K562 (cell line): ENCODE data around the gene PPL. TPM values are rescaled to one million over a fixed set of nuclear protein-coding genes. Genes with fewer than 3 reads are reported as not detected.

Experiments
- ATAC-seq: fragments of 200-7000 bp; cut with Tn5 transposase; 3 replicates; pipeline ENCODE4 v1.9.1; 2020; ENCODE audit warnings: moderate library complexity
- BruUV-seq: library from RNA; stranded (reverse); fragments of 400-500 nt; replicated peaks from 2 replicates; lab custom pipeline; 2021; lab: Mats Ljungman, UMichigan
- CTCF ChIA-PET: fragments of 300-600 bp; formaldehyde crosslinking; extraction: SDS; loops from one replicate; lab custom pipeline; 2021; ENCODE audit warnings: low intra/inter-chr PET ratio; lab: Yijun Ruan, JAX
- POLR2A ChIA-PET: fragments of 300-600, 350-650 bp; sonication (Branson Sonifier 250); formaldehyde crosslinking; extraction: SDS; loops from one replicate; lab custom pipeline; 2021; ENCODE audit warnings: antibody characterized with exemption, inconsistent platforms; lab: Yijun Ruan, JAX
- DNase-seq, 4 experiments: peaks; one replicate each; pipeline versions ENCODE4 v3.0.0 to v3.0.0-alpha.2; 2011 to 2018; ENCODE audit warnings: low spot score in 3 of 4, mixed read lengths in 3 of 4; ENCODE audit errors: extremely low read depth in 1 of 4
- FAIRE-seq: peaks from 2 replicates; lab custom pipeline; 2011; peaks lifted over from hg19 to GRCh38; lab: Jason Lieb, UNC
- H2AFZ ChIP-seq: 2 replicates; pipeline ENCODE4 v1.6.0; 2011; ENCODE audit warnings: low read depth, low read length, control low read depth, inconsistent platforms
- H3K27ac ChIP-seq: fragments of 200-600 bp; 3 replicates; pipeline ENCODE4 v1.8.0; 2011; ENCODE audit warnings: low read depth, mild to moderate bottlenecking, control low read depth, inconsistent platforms, low read length, moderate library complexity, mixed read lengths; ENCODE audit errors: extremely low read depth
- H3K27me3 ChIP-seq, 2 experiments: fragments of 300-600 bp in 1 of 2; 2 replicates in 1 of 2; 3 replicates in 1 of 2; pipeline versions ENCODE4 v1.6.0 to v1.8.0; 2011; ENCODE audit warnings: inconsistent platforms in 2 of 2, low read length in 2 of 2, mild to moderate bottlenecking in 1 of 2, mixed read lengths in 1 of 2, moderate library complexity in 1 of 2; ENCODE audit not compliant: control insufficient read depth in 2 of 2, insufficient read depth in 2 of 2
- H3K36me3 ChIP-seq: fragments of 300-600 bp; 3 replicates; pipeline ENCODE4 v1.8.0; 2011; ENCODE audit warnings: mild to moderate bottlenecking, low read length, inconsistent platforms; ENCODE audit not compliant: control insufficient read depth, insufficient read depth
- H3K4me1 ChIP-seq, 2 experiments: fragments of 200-600 bp in 1 of 2; replicated peaks in 1 of 2; 2 replicates in 1 of 2; 3 replicates in 1 of 2; pipeline versions ENCODE4 v1.5.1 to v1.8.0; 2011; ENCODE audit warnings: inconsistent platforms in 2 of 2, low read length in 2 of 2, mild to moderate bottlenecking in 1 of 2, mixed read lengths in 1 of 2, moderate library complexity in 1 of 2; ENCODE audit not compliant: control insufficient read depth in 2 of 2, insufficient read depth in 2 of 2
- H3K4me2 ChIP-seq: 2 replicates; pipeline ENCODE4 v1.6.1; 2011; ENCODE audit warnings: low read length, control low read depth, inconsistent platforms, mixed read lengths; ENCODE audit not compliant: insufficient read depth
- H3K4me3 ChIP-seq: fragments of 200-600 bp; sonication (generic), shearing (Covaris generic); 2 replicates; pipeline ENCODE4 v1.5.1; 2016; ENCODE audit warnings: control low read depth, inconsistent platforms
- H3K79me2 ChIP-seq: fragments of 200-600 bp; 3 replicates; pipeline ENCODE4 v1.8.0; 2011; ENCODE audit warnings: low read length, inconsistent platforms; ENCODE audit not compliant: control insufficient read depth, insufficient read depth
- H3K9ac ChIP-seq, 2 experiments: 2 replicates each; pipeline versions ENCODE4 v1.6.0 to v1.6.1; 2011; ENCODE audit warnings: low read depth in 2 of 2, low read length in 2 of 2, control low read depth in 1 of 2, inconsistent platforms in 1 of 2, mild to moderate bottlenecking in 1 of 2, mixed read lengths in 1 of 2; ENCODE audit not compliant: insufficient read depth in 1 of 2
- H3K9me1 ChIP-seq: one replicate; pipeline ENCODE4 v1.6.0; 2011; ENCODE audit warnings: inconsistent platforms, mild to moderate bottlenecking, low read length, moderate library complexity; ENCODE audit not compliant: control insufficient read depth, insufficient read depth
- H3K9me3 ChIP-seq: replicated peaks from 2 replicates; pipeline ENCODE4 v1.5.1; 2011; ENCODE audit warnings: low read depth, low read length, inconsistent platforms; ENCODE audit not compliant: control insufficient read depth, insufficient read depth
- H4K20me1 ChIP-seq: replicated peaks from 2 replicates; pipeline ENCODE4 v1.6.1; 2011; ENCODE audit warnings: low read length, inconsistent platforms, mixed read lengths; ENCODE audit not compliant: control insufficient read depth, insufficient read depth
- HINFP ChIP-seq: fragments of 450-650 bp; conservative IDR thresholded peaks from 2 replicates; pipeline ENCODE4 v1.6.1; 2016; ENCODE audit warnings: missing genetic modification characterization, low read depth, mild to moderate bottlenecking, control low read depth, missing compliant biosample characterization
- L3MBTL2 ChIP-seq: fragments of 450-650 bp; IDR thresholded peaks from 2 replicates; pipeline ENCODE4 v1.6.1; 2016; ENCODE audit warnings: mild to moderate bottlenecking, moderate library complexity
- RERE ChIP-seq: sonication (generic); formaldehyde crosslinking; IDR thresholded peaks from 2 replicates; pipeline ENCODE4 v1.8.0; 2023; ENCODE audit warnings: missing genetic modification reagents, mild to moderate bottlenecking, borderline replicate concordance
- SRSF1 ChIP-seq: fragments of 200-400 bp; formaldehyde crosslinking; IDR thresholded peaks from 2 replicates; pipeline ENCODE4 v1.6.1; 2017; ENCODE audit warnings: mild to moderate bottlenecking, low read depth, low read length, moderate library complexity
- TAL1 ChIP-seq: fragments of 450-650 bp; IDR thresholded peaks from 2 replicates; pipeline ENCODE4 v1.6.1; 2016; ENCODE audit warnings: mild to moderate bottlenecking
- ZNF561 ChIP-seq: fragments of 450-650 bp; formaldehyde crosslinking; conservative IDR thresholded peaks from 2 replicates; pipeline ENCODE4 v1.4.0; 2020; ENCODE audit warnings: mild to moderate bottlenecking, moderate library complexity
- WGBS: fragments of 100-300 bp; shearing (Covaris generic); methylation state at CpG from one replicate; pipeline ENCODE4 v1.1.6; 2016; ENCODE audit warnings: low coverage, mixed read lengths; ENCODE audit not compliant: insufficient coverage; ENCODE audit errors: missing lambda C conversion rate; 5-methylcytosine and 5-hydroxymethylcytosine counted together
- in situ Hi-C: fragments of 300-500 bp; cut with MboI; formaldehyde crosslinking; loops from 4 replicates; pipeline ENCODE4 v1.15.0; 2018; ENCODE audit warnings: inconsistent platforms, mixed read lengths
- intact Hi-C: fragments of 100-400 bp; cut with micrococcal nuclease; formaldehyde crosslinking; loops from 2 replicates; pipeline ENCODE4 v1.14.2; 2022
- polyA plus RNA-seq, 8 experiments: library from polyadenylated mRNA; depleted of rRNA in 4 of 8; stranded (reverse) in 5 of 8; unstranded in 3 of 8; fragments of >200 nt; fragmentation: Nextera tagmentation in 2 of 8; fragmentation: Illumina TruSeq in 1 of 8; extraction: Ambion mirVana in 2 of 8; extraction: Trizol in 1 of 8; gene quantifications; 2 replicates each; pipeline versions ENCODE4 v1.2.1 to v1.2.3, GENCODE V29; 2011 to 2014; ENCODE audit warnings: inconsistent platforms in 1 of 8, missing spikeins in 1 of 8
- total RNA-seq, 7 experiments: library from RNA; depleted of rRNA in 6 of 7; stranded (reverse); fragments of >200 nt in 6 of 7; fragmentation: Illumina TruSeq in 2 of 7; extraction: Trizol in 2 of 7; gene quantifications; 2 replicates each; pipeline versions ENCODE4 v1.2.1 to v1.2.3, GENCODE V29; 2011 to 2021; ENCODE audit warnings: low replicate concordance in 1 of 7

PPL gene
- total and polyA plus RNA-seq, 9 of the 15 experiments (the other 6 are each of a cell fraction or from before 2014, with no cell fraction given) = 0.01 to 0.15 (median 0.07) TPM; not detected in 3

- Histone ChIP-seq H3K4me2 (no peak overlapping the region), H3K9me3 (no peaks in the 10 kb centered on the region), H4K20me1 (0 out of 2 replicates have a peak, but pooled peaks cover 3% of the 10 kb centered on the region), H3K27me3 (peaks cover 25 to 43% of the 10 kb centered on the region in 2 experiments; a peak in 4 of 5 replicates), H3K36me3 (no peaks in the 10 kb centered on the region), H3K9ac (no peak overlapping the region), H3K9me1 (no peaks in the 10 kb centered on the region), H3K4me3 (no peak overlapping the region), H3K79me2 (no peaks in the 10 kb centered on the region), H3K4me1 (no peaks in the 10 kb centered on the region), H2AFZ (no peak overlapping the region)
- ATAC-seq (no peak), DNase-seq (no peak)
- intact Hi-C loops = no loop called here
- WGBS = 4% methylated on average over 3 of the region's 3 CpGs
- POLR2A ChIA-PET = interaction anchor here (0.6 kb wide), 2 partner anchors 40 to 60 kb away, joined by 3 read pairs; no protein-coding TSS in a partner anchor
- in situ Hi-C loops = no loop called here
- TF ChIP-seq ZNF561 (CRISPR knock-in tag) (no peak), L3MBTL2 (no peak), TAL1 (no peak), SRSF1 (no peak), HINFP (tag) (no peak), RERE (no peak)
- TF ChIP-seq, all 486 proteins: peak for 0
- FAIRE-seq = no peak
- BruUV-seq = no TSS peak
- no peak overlapping the region for H3K27ac ChIP-seq
- CTCF ChIA-PET = no interaction called here
Observed at GRCh38 chr16:4970010-4970409, 33.1 kb upstream of the PPL start.
